ENCODE measurements around the gene SLC66A2.
"Not testable (repeated sequence)": the region's sequence is repeated elsewhere in the genome, so short reads cannot be mapped to it uniquely, and the experiment has no call there.

The SLC66A2 gene

GRCh38 chr18:79877163-79878091 is 74.0 kb downstream of the SLC66A2 start:
- no peak for DNase-seq

DNA sequence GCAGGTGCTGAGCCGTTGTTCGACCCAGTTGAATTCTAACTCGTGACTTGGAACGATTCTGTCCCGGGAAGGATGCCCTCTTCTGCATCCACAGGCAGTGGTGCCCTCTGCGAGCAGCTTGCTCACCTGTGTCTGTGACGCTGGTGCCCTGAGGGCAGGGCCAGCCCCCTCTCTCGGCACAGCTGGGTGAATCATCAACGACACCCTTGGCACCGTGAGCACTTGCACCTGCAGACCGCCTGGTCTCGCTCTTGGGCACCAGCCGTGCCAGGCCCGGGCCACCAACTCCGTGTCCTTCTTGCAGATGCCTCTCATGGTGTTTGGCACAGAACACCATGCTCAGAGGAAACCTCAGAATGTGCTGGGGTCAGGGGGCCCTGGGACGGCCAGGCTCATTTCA is 75.0 kb downstream of the SLC66A2 start:
- no peak for DNase-seq

GRCh38 chr18:79875931-79876461 is 75.5 kb downstream of the SLC66A2 start:
- DNase-seq = no peak

DNA sequence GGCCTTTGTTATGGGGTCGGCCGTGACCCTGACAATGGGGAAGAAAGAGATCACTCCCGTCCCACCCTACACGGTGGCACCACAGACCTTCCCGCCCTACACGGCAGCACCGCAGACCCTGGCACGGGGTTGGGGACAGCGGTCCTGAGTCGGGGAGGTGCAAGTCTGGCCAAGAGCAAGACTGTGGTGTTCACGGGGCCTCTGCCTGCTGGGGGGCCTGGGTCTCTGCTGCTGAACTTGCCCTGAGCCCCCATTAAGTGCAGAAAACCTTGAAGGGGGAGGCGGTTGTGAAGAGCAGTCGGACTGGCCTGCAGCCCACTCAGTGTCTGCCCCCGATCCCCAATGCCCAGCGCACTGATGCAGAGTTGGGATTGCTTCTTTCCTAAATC is 75.9 kb downstream of the SLC66A2 start:
- DNase-seq = no peak

GRCh38 chr18:79874553-79875530 is 76.6 kb downstream of the SLC66A2 start:
- DNase-seq = no peak

DNA sequence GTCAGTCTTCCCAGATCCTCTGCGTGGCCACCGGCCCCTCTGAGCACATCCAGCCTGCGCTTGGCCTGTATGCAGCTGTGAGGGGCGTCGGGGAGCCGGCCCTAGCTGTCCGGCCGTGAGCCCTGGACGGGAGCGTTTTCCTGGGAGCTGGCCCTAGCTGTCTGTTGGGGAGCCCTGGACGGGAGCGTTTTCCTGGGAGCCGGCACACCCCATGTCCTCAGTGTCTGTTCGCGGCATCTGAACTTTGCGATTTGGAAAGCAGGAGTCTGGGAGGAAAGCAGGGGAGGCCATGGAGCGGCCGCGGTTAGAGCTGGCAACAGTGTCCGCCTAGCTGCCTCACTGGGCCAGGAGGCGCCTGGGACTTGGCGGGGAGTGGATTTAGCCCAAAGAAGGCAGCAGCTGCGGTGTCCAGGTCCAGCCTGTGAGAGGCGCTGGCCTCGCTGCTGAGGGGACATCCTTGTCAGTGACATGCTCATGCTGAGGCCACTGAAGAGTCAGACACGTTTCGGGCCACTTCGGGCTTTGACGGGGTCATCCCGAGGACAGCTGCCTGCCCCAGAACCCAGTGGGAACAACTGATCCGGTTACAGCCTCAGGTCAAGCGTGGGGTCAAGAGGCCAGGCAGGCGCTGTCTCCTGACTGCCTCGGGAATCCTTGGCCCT is 77.9 kb downstream of the SLC66A2 start:
- DNase-seq = no peak

GRCh38 chr18:79872527-79873444 is 78.7 kb downstream of the SLC66A2 start:
- DNase-seq = no peak

- DNase-seq = no peak
Measured at GRCh38 chr18:79871481-79872091, 79.9 kb downstream of the SLC66A2 start.

GRCh38 chr18:79871026-79871390 is 80.4 kb downstream of the SLC66A2 start:
- DNase-seq = no peak

- DNase-seq = no peak
Measured at GRCh38 chr18:79870301-79871025, 81.0 kb downstream of the SLC66A2 start.

DNA sequence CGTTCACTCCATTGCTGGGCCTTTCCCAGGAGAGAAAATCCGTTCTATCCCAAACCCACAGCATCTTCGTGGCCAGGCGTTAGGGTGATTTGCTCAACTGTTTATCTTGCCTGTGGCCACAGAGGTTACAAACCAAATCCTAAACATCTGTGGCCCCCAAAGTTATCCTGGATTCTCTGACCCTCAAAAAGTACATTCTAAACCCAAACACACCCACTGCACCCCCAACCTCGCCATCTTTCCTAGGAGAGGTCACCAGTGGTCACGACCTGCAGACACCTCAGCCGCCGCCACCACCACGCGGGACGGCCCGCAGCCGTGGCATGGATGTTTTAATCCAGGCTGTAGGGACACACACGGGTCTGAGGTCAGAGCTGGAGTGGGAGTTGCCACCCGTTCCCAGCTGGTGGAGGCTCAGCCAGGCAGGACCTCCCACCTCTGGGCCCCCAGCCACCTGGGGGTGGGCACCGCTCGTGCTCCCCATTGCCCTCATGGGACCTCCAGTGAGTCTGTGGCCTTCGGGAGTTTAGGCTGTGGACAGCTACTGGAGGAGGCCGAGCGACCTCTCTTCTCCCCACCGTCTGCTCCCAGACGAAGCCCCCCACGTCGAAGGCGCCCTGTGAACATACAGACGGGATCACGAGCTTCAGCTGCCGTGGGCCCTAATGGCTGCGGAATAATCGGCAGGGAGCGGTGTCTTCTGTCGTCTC is 81.7 kb downstream of the SLC66A2 start:
- no peak for DNase-seq

DNA sequence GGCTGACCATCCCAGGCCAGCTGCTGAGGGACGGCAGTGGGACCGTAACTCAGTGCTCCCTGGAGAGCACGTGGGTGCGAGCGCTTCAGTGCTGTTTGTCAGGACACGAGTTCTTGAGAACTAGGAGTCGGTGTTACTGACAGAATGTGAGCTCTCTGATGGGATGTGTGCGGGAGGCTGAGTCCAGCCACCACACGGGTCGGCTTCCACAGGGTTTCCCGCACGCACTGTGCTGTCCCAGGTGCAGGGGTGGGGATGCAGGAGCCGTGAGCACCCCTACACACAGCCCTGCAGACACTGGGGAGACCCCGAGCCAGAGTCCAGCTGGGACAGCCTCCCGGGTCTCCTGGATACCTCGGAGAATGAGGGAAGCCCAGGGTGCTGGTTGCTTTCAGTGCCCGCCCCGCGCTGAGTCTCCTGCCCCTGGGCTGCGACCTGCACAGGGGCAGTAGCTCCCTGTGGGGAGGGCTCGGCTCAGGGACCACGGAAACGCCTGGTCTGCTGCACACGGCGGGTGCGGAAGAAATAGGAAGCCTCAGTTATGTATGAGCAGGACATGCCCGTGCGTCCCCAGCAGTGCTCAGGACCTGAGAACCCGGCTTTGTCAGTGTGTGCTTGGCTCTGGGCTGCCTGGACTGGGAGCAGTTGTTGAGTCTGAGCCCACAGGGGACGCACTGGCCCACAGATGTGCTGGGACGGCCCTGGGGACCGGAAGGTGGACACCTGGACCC is 82.5 kb downstream of the SLC66A2 start:
- no peak for DNase-seq

DNA sequence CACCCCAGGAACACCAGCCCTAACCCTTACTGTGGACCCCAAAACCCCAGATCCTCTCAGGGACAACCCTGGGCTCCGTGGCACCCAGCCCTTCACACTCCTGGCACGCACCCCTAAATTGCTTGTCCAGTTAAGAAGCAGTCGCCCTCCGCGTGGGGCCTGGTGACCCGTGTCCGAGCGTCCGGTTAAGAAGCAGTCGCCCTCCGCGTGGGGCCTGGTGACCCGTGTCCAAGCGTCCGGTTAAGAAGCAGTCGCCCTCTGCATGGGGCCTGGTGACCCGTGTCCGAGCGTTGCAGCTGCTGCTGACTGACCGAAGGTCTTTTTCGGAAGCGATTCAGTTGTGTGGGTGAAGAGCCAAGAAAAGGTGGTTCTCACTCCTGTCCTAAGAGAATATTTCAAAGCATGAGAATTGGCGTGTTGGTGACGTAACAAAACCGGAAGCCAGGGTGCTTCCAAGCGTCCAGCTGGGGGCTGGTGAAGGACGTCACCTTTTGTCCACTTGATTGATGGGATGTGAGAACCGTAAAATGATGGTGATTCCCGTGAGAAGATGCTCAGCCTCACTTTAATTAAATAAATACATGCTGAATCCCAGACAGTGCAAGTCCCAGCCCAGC is 83.2 kb downstream of the SLC66A2 start:
- DNase-seq = no peak

DNA sequence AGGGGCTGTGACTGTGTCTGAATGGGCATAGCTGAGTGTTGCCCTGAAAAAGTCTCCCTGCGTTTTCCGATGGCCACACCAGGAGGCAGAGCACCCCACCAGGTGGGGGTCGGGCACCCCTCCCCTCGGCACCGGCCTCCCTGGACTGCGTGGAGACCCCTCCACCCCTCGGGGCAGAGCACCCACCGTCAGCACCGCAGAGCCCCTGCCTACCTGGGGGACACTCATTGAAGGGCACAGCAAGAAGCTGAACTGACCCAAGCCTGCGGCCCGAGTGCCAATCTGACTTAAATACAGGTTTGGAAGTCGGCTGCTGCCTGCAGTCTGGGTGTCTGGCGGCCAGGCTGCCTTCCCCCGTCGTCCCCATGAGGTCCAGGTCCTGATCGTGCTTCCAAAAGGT is 83.8 kb downstream of the SLC66A2 start:
- DNase-seq = no peak

DNA sequence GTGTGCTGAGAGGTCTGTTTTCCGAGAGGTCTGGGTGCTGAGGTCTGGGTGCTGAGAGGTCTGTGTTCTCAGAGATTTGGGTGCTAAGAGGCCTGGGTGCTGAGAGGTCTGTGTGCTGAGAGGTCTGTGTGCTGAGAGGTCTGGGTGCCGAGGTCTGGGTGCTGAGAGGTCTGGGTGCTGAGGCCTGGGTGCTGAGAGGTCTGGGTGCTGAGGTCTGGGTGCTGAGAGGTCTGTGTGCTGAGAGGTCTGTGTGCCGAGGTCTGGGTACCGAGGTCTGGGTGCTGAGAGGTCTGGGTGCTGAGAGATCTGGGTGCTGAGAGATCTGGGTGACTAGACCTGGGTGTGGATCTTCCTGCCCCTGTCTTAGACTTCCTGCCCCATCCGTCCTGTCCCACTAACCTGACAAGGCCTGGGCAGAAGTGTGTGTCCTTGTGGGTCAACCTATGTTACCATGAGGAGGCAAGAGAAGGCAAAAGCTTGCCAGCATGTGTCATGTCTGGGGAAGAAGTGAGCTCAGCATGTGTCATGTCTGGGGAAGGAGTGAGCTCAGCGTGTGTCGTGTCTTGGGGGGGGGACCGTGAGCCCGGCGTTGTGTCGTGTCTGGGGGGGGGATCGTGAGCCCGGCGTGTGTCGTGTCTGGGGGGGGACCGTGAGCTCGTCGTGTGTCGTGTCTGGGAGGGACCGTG is 84.4 kb downstream of the SLC66A2 start:
- DNase-seq = no peak

DNA sequence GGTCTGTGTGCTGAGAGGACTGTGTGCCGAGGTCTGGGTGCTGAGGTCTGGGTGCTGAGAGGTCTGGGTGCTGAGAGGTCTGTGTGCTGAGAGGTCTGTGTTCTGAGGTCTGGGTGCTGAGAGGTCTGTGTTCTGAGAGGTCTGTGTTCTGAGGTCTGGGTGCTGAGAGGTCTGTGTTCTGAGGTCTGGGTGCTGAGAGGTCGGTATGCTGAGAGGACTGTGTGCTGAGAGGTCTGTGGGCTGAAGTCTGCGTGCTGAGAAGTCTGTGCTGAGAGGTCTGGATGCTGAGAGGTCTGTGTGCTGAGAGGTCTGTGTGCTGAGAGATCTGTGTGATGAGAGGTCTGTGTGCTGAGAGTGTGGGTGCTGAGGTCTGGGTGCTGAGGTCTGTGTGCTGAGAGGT is 85.5 kb downstream of the SLC66A2 start:
- not testable (repeated sequence) for DNase-seq

- not testable (repeated sequence) for DNase-seq
Measured at GRCh38 chr18:79864955-79865354, 86.5 kb downstream of the SLC66A2 start.
